DOHH2 (cell line): ENCODE measurements around the gene SLC9C2.

Experiments
- EZH2phosphoT487 ChIP-seq: fragments of 200-600 bp; sonication (generic); IDR thresholded peaks from 2 replicates; pipeline ENCODE4 v1.6.1; 2017; ENCODE audit warnings: borderline replicate concordance, mild to moderate bottlenecking, antibody characterized with exemption, low read length, moderate library complexity, mixed read lengths
- TF ChIP-seq, protein P1 (sequence below): fragments of 200-600 bp; sonication (generic); IDR thresholded peaks from one replicate; pipeline ENCODE4 v1.5.1; 2014; ENCODE audit warnings: antibody characterized with exemption, mild to moderate bottlenecking, low read depth, low read length; ENCODE audit not compliant: poor library complexity, severe bottlenecking

DNA sequence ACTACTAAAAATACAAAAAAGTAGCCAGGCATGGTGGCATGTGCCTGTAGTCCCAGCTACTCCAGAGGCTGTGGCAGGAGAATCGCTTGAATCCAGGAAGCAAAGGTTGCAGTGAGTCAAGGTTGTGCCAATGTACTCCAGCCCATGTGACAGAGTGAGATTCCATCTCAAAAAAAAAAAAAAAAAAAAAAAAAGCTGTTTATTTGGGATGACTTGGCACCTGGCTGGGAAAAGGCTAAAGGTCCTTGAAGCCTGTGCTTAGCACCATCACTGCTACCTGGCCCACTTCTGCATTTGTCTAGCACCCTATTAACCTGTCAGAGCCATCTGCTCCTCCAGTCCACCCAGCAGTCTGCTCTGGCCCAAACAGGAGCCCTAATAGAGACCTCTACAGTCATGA lies 100.8 kb downstream of the SLC9C2 start:
- TF ChIP-seq, protein P1, sequence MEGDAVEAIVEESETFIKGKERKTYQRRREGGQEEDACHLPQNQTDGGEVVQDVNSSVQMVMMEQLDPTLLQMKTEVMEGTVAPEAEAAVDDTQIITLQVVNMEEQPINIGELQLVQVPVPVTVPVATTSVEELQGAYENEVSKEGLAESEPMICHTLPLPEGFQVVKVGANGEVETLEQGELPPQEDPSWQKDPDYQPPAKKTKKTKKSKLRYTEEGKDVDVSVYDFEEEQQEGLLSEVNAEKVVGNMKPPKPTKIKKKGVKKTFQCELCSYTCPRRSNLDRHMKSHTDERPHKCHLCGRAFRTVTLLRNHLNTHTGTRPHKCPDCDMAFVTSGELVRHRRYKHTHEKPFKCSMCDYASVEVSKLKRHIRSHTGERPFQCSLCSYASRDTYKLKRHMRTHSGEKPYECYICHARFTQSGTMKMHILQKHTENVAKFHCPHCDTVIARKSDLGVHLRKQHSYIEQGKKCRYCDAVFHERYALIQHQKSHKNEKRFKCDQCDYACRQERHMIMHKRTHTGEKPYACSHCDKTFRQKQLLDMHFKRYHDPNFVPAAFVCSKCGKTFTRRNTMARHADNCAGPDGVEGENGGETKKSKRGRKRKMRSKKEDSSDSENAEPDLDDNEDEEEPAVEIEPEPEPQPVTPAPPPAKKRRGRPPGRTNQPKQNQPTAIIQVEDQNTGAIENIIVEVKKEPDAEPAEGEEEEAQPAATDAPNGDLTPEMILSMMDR, result no peak
- no peak for TF ChIP-seq EZH2phosphoT487
